Esophagus squamous epithelium (tissue), 4 donors: ENCODE results near the gene CADM2.

Experiments used
- POLR2A ChIP-seq, 4 donors: fragments of 450-650 bp; IDR thresholded peaks; one replicate each; pipeline ENCODE4 v1.6.1; 2017; ENCODE audit warnings: antibody characterized with exemption in 4 of 4, mild to moderate bottlenecking in 4 of 4, moderate library complexity in 3 of 4
- TF ChIP-seq, protein P1 (sequence below), 6 experiments: fragments of 450-650 bp in 4 of 6; fragments of 200-600 bp in 2 of 6; sonication (generic) in 2 of 6; IDR thresholded peaks; one replicate each; pipeline ENCODE4 v1.5.1; 2016 to 2019; ENCODE audit warnings: antibody characterized with exemption in 6 of 6, mild to moderate bottlenecking in 4 of 6, moderate library complexity in 4 of 6

DNA sequence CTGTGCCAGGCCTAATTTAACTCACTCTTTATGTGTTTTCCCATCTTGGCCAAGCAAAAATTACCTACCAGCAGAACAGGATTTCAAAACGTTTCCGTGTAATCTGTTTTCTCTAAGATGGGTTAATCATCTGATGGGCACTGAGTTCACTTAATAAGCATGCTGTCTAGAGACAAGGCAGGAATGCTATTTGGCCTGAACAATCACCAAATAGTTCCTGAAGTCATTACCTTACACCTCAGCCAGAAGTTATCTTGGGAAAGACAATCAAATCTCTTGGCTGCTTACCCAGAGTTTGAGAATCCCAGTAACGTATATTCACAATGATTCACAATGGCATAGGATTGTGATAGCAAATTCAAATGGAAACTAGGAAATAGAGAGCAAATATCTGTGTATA, 779.1 kb downstream of the CADM2 start:
- TF ChIP-seq, protein P1, sequence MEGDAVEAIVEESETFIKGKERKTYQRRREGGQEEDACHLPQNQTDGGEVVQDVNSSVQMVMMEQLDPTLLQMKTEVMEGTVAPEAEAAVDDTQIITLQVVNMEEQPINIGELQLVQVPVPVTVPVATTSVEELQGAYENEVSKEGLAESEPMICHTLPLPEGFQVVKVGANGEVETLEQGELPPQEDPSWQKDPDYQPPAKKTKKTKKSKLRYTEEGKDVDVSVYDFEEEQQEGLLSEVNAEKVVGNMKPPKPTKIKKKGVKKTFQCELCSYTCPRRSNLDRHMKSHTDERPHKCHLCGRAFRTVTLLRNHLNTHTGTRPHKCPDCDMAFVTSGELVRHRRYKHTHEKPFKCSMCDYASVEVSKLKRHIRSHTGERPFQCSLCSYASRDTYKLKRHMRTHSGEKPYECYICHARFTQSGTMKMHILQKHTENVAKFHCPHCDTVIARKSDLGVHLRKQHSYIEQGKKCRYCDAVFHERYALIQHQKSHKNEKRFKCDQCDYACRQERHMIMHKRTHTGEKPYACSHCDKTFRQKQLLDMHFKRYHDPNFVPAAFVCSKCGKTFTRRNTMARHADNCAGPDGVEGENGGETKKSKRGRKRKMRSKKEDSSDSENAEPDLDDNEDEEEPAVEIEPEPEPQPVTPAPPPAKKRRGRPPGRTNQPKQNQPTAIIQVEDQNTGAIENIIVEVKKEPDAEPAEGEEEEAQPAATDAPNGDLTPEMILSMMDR (IDR thresholded peaks at IDR 0.05) = no peak
- no peak for TF ChIP-seq POLR2A (IDR thresholded peaks at IDR 0.05)
